Activated CD4-positive, CD25-positive, alpha-beta regulatory T cell (primary cell): Measurements from ENCODE around the gene SLC12A7.

Experiments used
- DNase-seq, 4 experiments: peaks; one replicate each; lab custom pipeline; 2025; lab: John Stamatoyannopoulos, UW

SLC12A7 gene

DNA sequence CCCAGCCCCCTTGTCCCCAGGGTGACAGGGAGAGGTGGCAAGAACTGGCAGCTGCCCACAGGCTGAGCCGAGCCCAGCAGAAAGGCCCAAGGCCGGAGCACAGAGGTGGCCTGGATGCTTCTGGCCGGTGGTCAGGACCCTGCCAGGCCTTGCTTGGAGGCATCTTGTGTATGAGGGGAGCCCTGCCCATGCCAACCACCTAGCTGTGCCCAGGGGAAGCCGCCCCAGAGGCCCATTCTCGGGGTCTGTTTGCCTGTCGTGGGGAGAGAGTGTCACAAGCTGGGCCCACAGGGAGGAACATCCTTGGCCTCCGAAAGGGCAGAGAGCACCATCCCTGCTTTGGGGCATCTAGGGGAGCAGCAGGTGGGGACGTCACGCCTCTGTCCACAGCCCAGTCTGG is 93.3 kb downstream of the SLC12A7 start:
- DNase-seq = no peak

DNA sequence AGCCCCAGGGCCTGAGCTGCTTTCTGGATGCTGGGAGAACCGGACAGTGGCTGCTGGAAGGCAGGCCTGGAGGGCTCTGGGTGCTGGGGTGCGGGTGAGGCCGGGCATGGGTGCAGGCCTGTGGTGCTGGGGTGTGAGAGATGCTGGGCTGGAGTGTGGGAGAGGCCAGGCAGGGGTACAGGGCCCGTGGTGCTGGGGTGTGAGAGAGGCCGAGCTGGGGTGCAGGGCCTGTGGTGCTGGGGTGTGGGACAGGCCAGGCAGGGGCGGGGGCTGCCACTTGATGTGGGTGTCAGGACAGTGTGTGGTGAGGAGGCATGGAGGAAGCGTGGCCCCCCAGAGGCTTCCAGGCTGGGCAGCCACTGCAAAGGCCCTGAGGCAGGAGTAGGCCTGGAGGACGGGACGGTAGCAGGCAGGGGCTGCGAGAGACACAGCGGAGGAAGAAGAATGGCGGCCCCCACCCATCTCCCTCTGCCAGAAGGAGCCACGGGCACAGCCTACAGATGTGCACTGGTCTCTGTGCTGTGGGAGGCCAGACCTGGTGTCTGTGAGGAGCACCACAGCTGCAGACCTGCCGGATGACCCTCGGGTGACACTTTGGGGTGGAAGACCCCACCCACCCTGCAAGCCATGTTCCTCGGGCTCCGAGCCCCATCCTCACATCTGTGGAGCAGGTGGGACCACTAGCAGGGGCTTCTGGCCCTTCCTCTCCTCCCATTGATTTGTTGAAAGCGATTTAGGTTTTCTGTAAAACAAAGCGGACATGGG is 94.0 kb downstream of the SLC12A7 start:
- no peak for DNase-seq

DNA sequence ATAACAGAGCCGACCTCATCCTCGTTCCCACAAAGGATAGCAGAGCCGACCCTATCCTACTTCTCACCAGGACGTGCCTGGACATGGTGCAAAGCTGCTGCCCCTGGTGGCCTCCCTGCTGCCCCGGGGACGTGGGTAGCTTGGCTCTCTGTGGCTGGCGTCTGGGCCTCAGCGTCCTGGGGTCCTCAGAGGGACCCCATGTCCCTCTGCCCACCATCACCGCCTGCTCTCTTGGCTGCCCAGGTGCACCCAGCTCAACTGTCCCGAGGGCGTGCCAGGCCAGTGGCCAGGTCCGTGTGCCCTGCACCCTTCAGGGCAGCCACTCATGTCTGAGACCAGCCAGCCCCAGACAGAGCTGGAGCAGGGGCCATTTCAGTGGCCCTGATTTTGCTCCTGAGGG is 94.8 kb downstream of the SLC12A7 start:
- DNase-seq = no peak

DNA sequence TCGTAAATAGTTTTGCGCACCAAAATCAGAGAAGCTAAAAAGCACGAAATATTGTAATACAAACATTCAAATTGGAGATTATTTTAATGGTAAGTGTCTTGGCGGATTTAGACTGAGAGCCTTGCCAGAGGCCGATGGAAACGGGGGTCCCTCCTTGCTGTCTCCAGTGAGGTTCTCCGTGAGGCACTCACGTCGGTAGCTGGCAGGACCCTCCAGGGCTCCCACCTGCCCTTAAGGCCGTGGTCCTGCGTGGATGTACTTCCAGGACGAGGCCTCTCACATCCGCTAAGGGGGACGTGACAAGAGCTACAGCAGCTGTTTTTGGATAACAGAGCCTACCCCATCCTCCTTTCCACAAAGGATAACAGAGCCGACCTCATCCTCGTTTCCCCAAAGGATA is 95.4 kb downstream of the SLC12A7 start:
- DNase-seq = no peak

DNA sequence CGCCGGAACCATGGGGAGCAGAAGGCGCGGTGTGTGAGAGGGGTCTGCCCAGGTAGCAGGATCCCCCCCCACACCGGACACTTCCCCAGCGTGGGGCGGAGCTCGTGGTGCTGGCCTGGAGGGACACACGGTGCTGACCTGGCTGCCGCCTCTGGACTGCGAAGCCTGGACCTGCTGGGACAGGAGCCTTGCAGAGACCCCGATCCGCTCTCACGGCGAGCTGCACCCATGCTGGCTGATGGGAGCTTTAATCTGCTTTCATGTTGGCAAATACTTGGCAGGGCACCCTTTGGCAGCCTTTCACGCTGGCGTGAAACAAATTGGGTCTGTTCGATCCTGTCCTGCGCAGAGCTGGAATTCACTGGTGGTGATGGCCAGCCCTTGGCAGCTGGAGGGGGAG is 95.8 kb downstream of the SLC12A7 start:
- DNase-seq = no peak

DNA sequence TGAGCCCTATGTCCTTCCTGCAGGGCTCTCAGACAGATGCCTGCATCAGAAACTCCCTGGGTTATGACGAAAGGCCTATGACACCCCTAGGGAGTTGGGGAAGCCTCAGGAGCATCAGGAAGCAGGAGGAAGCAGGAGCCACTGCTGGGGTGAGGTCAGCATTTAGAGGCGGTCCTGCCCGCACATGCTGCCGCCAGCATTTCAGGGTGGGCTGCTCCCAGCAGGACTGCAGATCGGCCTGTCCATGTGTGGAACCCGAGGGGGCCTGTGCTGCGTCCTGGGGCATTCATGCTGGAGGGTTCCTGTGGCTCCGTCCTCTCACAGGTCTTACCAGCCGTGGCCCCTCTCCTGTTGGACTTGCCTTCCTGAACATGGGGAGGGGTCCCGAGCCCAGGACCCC is 96.4 kb downstream of the SLC12A7 start:
- no peak for DNase-seq

DNA sequence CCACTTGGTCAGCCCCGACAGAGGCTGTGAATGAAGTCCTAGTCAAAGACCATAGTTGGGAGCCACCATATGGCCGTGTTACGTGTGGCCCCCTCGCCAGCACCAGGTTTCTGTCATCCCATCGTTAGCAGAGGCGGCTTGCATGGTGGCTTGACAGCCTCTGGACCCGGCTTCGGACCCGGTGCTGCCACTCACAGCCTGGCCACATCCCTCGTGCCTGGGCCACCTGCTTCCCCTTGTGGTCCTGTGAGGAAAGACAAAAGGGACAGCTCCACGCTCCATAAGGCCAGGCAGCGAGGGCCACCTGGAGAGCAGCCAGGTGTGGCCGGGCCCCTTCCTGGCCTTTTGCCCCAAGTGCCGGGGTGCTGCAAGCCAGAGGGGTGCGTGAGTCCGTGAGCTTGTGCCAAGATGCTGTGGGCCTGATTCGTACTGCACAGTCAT is 97.1 kb downstream of the SLC12A7 start:
- DNase-seq = no peak

DNA sequence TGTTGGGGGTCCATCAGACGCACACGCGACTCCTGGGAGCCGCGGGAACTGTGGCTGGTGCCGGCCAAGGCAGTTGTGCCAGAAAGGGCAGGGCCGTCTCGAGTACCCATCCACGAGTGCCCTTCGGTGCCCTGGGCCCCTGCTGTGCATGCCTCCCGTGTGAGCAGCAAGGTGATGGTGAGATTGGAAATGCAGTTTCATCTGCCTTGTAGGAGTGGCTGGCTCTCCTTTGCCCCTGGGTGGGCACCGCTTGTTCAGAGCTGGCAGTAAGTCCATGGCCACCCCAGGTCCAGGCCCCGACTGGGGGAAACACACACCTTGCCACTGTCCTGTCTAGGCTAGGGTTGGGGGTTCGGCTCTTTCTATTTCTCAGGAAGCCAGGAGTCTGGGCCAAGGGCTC is 97.5 kb downstream of the SLC12A7 start:
- no peak for DNase-seq

DNA sequence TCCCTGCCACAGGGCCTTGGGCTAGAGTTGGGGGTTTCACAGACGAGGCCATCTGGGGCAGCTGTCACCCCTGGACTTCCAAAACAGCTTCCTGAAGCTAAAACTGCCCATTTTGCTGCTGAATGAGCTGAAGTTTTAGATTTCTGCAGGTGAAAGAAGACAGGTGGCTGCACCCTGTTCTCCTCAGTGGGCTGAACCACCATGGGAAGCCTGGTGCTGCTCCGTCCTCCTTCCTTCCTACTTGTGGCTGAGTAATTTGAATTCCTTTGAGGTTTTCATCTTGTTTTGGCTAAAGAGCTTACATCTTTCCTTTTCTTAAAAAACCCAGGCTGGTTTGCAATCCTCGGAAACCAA is 97.9 kb downstream of the SLC12A7 start:
- DNase-seq = no peak

DNA sequence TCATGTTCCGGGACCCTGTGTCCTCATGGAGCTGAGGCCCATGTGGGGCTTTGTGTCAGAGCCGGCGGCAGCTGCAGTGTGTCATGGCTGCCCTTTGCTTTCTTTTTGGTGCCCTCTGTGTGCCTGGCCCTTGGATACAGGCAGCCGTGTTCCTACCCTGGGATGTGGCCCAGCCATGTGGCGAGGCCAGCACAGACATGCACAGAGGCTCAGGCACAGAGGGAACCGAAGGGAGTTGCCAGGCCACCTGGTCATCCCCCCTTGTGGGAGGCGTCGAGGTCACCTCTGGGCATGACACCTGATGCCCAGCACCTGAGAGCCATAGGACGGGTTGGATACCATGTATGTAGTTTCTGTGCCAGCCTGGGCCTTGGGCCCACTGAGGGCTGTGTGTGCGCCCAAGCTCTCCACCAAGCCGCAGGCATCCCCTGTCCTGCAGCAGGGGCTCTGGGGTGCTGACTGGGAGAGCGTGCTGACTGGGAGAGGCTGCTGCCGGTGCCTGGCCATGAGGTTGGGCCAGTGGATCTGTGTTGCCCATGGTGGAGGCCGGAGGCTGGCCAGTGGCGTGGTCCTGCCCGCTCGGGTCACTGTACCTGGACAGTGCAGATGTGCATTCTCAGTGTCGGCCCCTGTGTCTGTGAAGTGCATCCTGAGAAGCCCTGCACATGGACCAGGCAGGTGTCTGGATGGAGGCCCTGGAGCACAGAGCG is 98.5 kb downstream of the SLC12A7 start:
- no peak for DNase-seq

DNA sequence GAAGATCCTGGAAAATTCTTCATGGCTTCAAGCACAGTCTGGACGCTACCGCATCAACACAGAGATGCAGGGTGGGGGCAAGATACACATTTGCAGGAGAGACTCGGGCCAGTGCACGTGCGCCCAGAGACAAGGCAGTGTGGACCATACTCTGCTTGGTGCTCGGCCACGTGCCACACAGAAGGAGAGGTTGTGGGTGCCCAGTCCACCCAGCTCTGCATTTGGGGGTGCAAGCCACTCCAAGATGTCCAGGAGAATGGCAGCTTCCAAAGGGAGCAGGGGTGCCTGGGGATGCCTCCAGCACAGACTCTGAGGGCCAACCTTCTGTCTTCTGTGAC is 99.0 kb downstream of the SLC12A7 start:
- DNase-seq = no peak

DNA sequence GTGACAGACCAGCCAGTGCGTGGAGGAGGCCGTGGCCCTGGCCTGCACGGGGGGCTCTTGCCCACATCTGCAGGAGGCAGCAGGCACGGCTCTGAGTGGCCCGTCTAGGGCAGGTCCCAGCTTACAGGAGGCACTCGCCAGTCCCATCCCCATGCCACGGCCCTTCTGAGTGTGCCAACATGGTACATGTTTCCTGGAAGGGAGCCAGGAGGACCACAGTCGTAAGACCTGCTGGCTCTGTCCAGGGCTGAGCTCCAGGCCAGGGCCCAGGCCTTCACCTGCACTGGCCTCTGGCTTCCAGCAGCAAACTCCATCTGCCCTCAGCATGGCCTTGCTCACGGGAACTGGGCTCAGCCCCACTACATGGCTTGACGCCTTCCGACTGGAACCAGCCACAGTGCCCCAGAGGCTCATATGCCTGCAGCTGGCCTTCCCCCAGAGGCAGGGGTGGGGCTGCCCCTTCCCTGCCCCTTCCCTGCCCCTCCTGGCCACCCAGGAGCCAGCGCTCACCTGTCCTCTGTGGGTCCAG is 99.5 kb downstream of the SLC12A7 start:
- no peak for DNase-seq

DNA sequence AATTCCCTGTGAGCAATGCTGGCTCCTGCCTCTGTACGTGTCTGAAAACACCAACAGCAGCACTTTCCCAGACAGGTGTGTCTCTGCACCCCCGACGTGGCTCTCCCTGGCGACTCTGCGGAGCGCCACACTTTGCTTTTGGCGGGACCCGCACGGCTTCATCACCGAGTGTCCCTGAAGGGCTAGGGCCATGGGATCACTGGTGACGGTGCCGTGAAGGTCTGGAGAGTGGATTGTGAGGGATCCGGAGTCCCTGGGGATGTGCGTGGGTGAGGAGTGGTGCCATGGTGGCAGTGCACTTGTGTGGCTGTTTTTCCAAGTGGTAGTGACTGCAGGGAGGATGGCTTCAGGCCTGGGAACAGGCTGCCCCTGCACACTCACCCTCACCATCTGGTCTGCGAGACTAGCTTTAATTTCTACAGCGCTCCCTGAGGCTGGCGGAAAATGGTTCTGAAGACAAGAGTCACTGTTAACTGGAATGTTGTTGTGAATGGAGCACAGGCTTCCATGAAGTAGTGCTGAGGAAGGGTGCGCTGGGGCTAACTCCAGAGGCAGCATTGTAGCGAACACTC is 100.0 kb downstream of the SLC12A7 start:
- no peak for DNase-seq

DNA sequence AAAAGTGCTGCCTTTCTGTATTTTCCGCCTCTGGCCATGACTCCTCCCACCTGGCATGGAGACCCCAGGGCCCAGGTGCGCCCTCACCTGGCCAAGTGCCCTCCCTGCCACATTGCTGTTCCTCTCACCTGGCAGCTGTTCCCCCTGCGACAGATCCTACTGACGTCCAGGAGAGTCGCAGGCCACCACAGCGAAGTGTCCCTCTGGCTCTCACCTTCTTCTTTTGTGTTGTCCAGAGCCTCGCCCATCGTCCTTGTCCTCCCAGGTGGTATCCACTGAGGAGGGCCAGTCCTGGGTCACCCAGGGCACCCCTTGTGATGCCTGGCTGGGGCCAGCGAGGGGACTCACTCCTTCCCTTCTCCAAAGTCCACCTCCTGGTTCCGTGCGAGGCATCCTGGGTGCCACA is 100.6 kb downstream of the SLC12A7 start:
- no peak for DNase-seq

DNA sequence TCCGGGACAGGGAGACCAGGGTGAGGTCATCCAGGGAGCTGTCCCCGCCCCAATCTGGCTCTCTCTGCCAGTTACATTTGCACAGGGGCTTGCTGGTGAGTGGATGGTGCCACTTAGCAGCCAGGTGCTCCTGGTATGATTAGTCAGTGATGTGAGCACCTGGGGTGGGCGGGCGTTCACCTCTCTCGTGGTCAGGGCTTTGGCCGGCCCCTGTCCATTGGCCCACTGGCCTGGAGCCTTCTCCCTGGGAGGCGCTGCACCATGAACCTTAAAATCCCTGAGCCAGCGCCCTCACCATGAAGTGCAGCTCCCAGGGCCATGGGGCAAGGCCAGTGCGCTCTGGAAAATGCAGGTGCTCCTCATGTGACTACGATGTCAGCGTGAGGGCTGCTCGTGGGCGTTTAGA is 101.2 kb downstream of the SLC12A7 start:
- no peak for DNase-seq

DNA sequence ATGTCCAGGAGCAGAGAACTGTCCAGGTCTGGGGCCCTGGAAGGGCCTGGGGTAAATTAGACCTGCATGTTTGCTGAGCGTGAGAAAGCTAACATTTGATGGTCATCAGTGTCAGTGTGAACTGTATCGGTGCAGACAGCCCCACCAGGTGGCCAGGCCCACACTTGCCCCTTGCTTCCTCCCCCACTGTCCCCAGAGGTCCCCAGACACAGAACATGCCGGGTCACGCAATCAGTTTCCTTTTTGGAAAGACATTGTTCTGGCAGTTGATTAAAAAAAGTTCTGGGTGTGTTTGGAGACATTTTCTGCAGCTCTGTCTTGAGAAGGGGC is 101.7 kb downstream of the SLC12A7 start:
- DNase-seq = no peak

DNA sequence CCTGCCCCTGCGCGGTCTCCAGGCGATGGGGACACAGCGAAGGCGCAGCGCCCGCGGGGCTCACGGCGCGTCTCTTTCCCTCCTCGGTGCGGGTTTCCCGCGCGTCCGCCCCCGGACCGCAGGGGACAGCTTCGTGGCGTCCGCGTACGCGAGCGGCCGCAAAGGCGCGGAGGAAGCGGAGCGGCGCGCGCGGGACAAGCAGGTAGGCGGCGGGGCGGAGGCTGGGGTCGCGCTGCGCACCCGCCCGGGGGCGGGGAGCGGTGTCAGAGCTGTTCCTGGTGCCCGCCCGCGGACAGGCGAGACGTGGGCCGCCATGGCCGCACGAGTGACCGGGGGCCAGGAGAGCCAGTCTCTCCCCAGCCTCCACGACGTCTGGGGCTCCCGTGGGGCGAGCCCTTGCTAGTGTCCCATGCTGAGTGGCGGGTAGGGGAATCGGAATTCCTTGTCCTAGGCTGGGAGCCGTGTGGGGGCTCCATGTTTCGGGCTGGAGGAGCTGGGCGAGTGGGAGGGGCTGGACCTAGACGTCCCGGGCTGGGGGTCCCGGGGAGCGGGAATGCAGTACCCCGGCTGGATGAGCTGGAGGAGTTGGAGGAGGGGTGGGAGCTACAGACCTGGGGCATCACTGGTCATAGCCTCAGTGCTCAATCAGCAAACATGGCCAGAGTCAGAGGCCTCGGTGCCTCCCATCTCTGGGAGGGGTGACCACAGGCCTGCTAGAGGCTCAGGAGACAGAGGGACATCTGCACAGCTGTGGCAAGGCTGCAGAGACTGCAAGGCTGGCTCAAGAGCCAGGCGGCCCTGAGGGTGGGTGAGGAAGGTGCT is 102.3 kb downstream of the SLC12A7 start:
- no peak for DNase-seq

DNA sequence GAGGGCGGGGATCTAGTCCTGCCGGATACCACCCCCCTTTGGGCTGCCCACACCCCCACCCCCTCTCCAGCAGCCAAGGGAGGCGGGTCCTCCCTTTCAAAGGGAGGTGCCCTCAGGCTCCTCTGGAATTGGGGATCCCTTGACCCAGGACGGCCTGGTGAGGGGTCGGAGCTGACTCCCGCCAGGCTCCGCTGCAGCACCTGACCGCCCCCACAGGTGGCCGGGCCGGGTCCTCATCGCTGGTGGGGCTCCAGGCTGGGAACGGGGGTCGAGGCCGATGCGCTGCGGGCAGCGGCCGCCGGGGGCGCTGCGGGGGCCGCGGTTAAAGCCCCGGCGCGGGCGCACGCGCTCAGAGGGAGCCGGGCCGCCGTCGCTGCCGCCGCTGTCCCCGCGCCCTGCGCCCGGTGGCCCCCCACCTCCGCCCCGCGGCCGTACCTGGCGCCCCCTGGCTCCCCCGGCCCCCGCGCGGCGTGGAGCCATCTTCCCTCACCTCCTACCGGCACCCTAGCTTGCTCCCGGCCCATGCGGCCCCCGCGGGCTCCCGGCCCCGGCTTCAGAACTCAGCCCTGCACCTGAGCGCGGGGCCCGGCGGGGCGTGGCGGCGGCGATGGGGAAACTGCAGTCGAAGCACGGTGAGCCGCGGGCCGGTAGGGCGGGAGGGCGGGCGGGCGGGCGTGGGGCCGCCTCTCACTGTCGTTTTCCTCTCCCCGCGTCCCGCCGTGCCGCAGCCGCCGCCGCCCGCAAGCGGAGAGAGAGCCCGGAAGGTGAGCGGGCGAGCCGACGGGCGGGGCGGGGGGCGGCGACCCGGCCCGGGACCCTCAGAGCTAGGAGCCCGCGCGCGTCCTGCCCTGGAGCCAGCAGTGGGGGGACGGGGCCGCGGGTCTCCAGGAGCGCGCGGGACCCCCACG is 103.2 kb downstream of the SLC12A7 start, which contains the start of gene NKD2:
TSS of gene NKD2 (plus strand) at position 352 of the 908 bp plus-strand sequence. CDS start at position 608, 256 bp downstream.
- DNase-seq = no peak

DNA sequence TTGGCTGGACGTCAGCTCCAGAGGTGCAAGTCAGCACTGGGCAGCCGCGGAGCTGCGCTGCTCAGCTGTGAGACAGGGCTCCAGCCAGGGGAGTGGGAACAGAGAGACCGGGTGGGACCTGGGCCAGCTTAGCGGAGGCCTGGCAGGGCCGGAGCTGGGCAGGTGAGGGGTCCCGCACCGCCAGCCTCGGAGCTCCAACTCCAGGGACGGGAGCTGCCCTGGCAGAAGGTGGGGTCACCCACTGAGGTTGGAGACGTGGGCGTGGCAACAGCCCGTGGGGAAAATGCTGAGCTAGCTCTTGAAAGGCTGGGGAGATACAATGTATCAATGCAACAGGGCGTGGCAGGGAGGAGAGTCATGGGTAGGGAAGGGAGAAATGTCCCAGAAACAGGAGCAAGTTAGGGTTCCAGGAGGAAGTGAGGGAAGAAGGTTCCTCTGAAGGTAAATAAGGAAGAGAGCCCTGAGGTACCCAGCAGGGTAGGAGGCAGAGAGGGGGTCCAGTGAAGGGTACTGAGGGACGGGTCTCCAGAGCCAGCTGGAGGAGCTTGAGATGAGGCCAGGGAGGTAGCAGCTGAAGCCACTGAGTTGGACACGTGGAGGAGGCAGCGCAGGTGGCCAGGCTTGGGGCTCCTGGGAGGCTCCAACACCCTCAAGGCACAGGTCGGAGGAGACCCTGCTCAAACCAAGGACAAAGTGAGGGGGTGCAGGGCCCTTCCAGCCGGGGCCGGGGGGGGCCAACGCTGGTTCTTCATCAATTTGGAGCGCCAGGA is 104.0 kb downstream of the SLC12A7 start:
- no peak for DNase-seq

DNA sequence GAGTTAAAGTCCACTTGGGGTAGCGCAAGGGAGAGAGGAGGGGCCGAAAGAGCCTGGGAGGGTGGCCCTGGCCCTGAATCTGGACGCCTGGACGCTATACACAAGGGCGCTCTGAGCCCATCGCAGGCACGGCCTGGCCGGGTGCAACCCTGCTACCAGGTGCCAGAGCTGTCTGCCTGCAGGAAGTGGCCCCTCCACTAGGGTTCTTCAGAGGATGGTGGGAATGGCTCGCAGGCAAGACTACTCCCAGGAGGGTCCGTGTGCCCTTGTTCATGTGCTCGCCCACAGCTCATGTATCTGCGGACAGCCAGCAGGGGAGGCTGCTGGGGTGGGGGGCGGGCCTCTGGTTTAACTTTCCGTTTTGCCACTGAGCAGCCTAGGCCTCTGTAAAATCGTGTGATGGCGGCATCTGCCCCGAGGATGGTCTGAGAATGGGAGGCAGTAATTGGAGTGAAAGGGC is 104.6 kb downstream of the SLC12A7 start:
- DNase-seq = no peak
